ENCODE results near the gene POM121.
"Not testable (repeated sequence)": the region's sequence is repeated elsewhere in the genome, so short reads cannot be mapped to it uniquely, and the experiment has no call there.

- not testable (repeated sequence) for TF ChIP-seq CBFB (CRISPR knock-in tag; IDR thresholded peaks at IDR 0.05; ENCODE audit: low read depth); CTCF (IDR thresholded peaks at IDR 0.05); KAT7 (CRISPR knock-in tag; IDR thresholded peaks at IDR 0.05; ENCODE audit: borderline replicate concordance)
These were observed 44.8 kb downstream of the POM121 start for GRCh38 chr7:72969688-72970087.
